Measurements from ENCODE around the gene CCDC12. TPM values are rescaled to one million over a fixed set of nuclear protein-coding genes. Genes with fewer than 3 reads are reported as not detected.

The CCDC12 gene
- total and polyA plus RNA-seq, 12 donors, result 33.2 to 145 (median 70.0) TPM

- intact Hi-C loops (cut with DNase I), result loop anchor here in 1 of 2 donors (5.0 kb wide), 1 partner anchor 45 kb away; no protein-coding TSS in a partner anchor
- Histone ChIP-seq H3K4me1 (replicated peaks in 1 of 2) (peaks cover 52 to 81% of the 10 kb centered on the region in 2 donors), H3K27ac (peak overlapping the region; percentile 70 to 88 (median 81)), H3K9me3 (replicated peaks in 1 of 3) (no peaks in the 10 kb centered on the region), H3K4me3 (no peak overlapping the region), H3K27me3 (no peaks in the 10 kb centered on the region), H3K36me3 (replicated peaks in 1 of 2) (peaks cover 0 to 31% of the 10 kb centered on the region in 2 donors)
- DNase-seq, result peak in 3 of 7 donors; percentile 0 to 27 (median 14)
- WGBS, 4 donors, result 72 to 78% (median 72%) methylated on average over 12 to 15 of the region's 15 CpGs
- TF ChIP-seq POLR2A (IDR thresholded peaks at IDR 0.05), result no peak
- TF ChIP-seq, protein P1, sequence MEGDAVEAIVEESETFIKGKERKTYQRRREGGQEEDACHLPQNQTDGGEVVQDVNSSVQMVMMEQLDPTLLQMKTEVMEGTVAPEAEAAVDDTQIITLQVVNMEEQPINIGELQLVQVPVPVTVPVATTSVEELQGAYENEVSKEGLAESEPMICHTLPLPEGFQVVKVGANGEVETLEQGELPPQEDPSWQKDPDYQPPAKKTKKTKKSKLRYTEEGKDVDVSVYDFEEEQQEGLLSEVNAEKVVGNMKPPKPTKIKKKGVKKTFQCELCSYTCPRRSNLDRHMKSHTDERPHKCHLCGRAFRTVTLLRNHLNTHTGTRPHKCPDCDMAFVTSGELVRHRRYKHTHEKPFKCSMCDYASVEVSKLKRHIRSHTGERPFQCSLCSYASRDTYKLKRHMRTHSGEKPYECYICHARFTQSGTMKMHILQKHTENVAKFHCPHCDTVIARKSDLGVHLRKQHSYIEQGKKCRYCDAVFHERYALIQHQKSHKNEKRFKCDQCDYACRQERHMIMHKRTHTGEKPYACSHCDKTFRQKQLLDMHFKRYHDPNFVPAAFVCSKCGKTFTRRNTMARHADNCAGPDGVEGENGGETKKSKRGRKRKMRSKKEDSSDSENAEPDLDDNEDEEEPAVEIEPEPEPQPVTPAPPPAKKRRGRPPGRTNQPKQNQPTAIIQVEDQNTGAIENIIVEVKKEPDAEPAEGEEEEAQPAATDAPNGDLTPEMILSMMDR (IDR thresholded peaks at IDR 0.05), result no peak
Observed at GRCh38 chr3:46926871-46927717, 49.5 kb downstream of the CCDC12 start.

DNA sequence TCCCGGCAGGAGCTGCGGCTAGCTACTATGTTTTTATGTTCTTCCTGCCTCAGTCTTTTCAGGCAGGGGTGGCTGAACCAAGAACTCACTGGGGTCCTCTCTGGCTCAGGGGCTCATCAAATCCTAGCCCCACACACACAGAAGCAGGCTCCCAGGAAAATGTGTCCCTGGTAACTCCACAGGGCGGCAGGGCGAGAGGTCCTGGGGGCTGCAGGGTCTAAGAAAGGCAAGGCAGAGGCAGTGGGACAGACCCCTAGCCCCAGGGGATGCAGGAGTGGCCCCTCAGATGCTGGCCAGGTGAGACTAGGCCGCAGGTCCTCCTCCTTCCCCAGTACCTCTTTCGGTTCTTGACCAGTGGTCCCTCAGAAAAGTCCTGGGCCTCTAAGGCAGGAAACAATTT lies 50.1 kb downstream of the CCDC12 start:
- H3K36me3 ChIP-seq (replicated peaks in 1 of 2), result peaks cover 0 to 38% of the 10 kb centered on the region in 2 donors
- TF ChIP-seq, protein P1 (IDR thresholded peaks at IDR 0.05), result no peak
- no peak for TF ChIP-seq POLR2A (IDR thresholded peaks at IDR 0.05)
- no peak overlapping the region for H3K4me3 ChIP-seq
- no peaks in the 10 kb centered on the region for H3K27me3 ChIP-seq
- intact Hi-C loops (cut with DNase I), result loop anchor here in 1 of 2 donors (5.0 kb wide), 1 partner anchor 46 kb away; no protein-coding TSS in a partner anchor
- 64 to 84% (median 71%) methylated on average over 3 to 6 of the region's 6 CpGs for WGBS, 4 donors
- no peaks in the 10 kb centered on the region for H3K9me3 ChIP-seq (replicated peaks in 1 of 3)
- no peak for DNase-seq
- peak overlapping the region; percentile 70 to 88 (median 81) for H3K27ac ChIP-seq
- H3K4me1 ChIP-seq (replicated peaks in 1 of 2), result peaks cover 46 to 75% of the 10 kb centered on the region in 2 donors

- Histone ChIP-seq H3K4me1 (replicated peaks in 1 of 2) (peaks cover 42 to 70% of the 10 kb centered on the region in 2 donors), H3K36me3 (replicated peaks in 1 of 2) (peaks cover 0 to 42% of the 10 kb centered on the region in 2 donors), H3K9me3 (replicated peaks in 1 of 3) (no peaks in the 10 kb centered on the region), H3K27ac (peak overlapping the region; percentile 70 to 88 (median 81)), H3K27me3 (no peaks in the 10 kb centered on the region), H3K4me3 (no peak overlapping the region)
- intact Hi-C loops (cut with DNase I), result loop anchor here in 1 of 2 donors (5.0 kb wide), 1 partner anchor 46 kb away; no protein-coding TSS in a partner anchor
- 34 to 51% (median 38%) methylated on average over 5 to 6 of the region's 6 CpGs for WGBS, 4 donors
- TF ChIP-seq, protein P1 (IDR thresholded peaks at IDR 0.05), result no peak
- TF ChIP-seq POLR2A (IDR thresholded peaks at IDR 0.05), result peak in 1 of 2 donors; percentile 65
- DNase-seq, result peak; percentile 77 to 94 (median 91)
Observed at GRCh38 chr3:46926039-46926438, 50.5 kb downstream of the CCDC12 start.

DNA sequence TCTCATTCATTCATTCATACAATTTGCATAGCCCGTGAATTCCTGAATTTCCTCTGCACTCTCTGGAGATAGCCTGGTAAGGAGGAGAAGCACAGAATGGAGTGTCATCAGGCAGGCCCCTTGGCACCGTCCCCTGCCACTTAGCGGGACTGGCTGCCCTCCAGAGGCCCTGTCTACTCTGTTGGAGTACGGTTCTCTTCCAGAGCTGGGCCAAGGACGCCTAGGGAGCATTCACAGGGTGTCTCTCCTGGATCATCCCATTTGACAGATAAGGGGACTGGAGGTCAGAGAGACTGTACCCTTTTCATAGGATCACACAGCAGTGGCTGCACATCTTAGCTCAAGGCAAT lies 51.0 kb downstream of the CCDC12 start:
- peaks cover 0 to 47% of the 10 kb centered on the region in 2 donors for H3K36me3 ChIP-seq (replicated peaks in 1 of 2)
- peak; percentile 86 to 96 (median 90) for DNase-seq

More for the DNA sequence above, 51.0 kb downstream of the CCDC12 start:
- no peaks in the 10 kb centered on the region for H3K27me3 ChIP-seq
- H3K27ac ChIP-seq, result peak overlapping the region; percentile 70 to 88 (median 81)
- no peak overlapping the region for H3K4me3 ChIP-seq
- peaks cover 37 to 66% of the 10 kb centered on the region in 2 donors for H3K4me1 ChIP-seq (replicated peaks in 1 of 2)
- intact Hi-C loops (cut with DNase I), result loop anchor here in 1 of 2 donors (5.0 kb wide), 1 partner anchor 47 kb away; no protein-coding TSS in a partner anchor
- 18 to 37% (median 32%) methylated on average over 4 to 5 of the region's 5 CpGs for WGBS, 4 donors
- TF ChIP-seq, protein P1 (IDR thresholded peaks at IDR 0.05), result peak in 1 of 6 experiments; percentile 2
- TF ChIP-seq POLR2A (IDR thresholded peaks at IDR 0.05), result no peak
- H3K9me3 ChIP-seq (replicated peaks in 1 of 3), result no peaks in the 10 kb centered on the region

Measured in adrenal gland (tissue), 12 donors.